ENCODE measurements around the gene DRAXIN. TPM values are rescaled to one million over a fixed set of nuclear protein-coding genes. Genes with fewer than 3 reads are reported as not detected.

DRAXIN gene
- 0.29 and 0.68 TPM in 2 replicates for total RNA-seq

GRCh38 chr1:11691302-11691914, at the start of gene DRAXIN:
TSS of gene DRAXIN (plus strand) at chr1:11691710. CDS start at chr1:11706259, 14,549 bp downstream.
- no peak for DNase-seq (ENCODE audit: extremely low read depth, low read depth, low spot score)

GRCh38 chr1:11641776-11642305, 49.7 kb upstream of the DRAXIN start:
- no peak for DNase-seq (ENCODE audit: extremely low read depth, low read depth, low spot score)

GRCh38 chr1:11642418-11643017, 49.0 kb upstream of the DRAXIN start:
- peak; percentile 33 for DNase-seq (ENCODE audit: extremely low read depth, low read depth, low spot score)

- DNase-seq (ENCODE audit: extremely low read depth, low read depth, low spot score) = no peak
Measured at GRCh38 chr1:11643782-11644181, 47.7 kb upstream of the DRAXIN start.

- DNase-seq (ENCODE audit: extremely low read depth, low read depth, low spot score) = no peak
Measured at GRCh38 chr1:11645270-11645669, 46.2 kb upstream of the DRAXIN start.

- DNase-seq (ENCODE audit: extremely low read depth, low read depth, low spot score) = peak; percentile 25
Measured at GRCh38 chr1:11645670-11646265, 45.7 kb upstream of the DRAXIN start.

GRCh38 chr1:11646317-11646716, 45.2 kb upstream of the DRAXIN start:
- no peak for DNase-seq (ENCODE audit: extremely low read depth, low read depth, low spot score)

- DNase-seq (ENCODE audit: extremely low read depth, low read depth, low spot score) = no peak
Measured at GRCh38 chr1:11647333-11647732, 44.2 kb upstream of the DRAXIN start.

- DNase-seq (ENCODE audit: extremely low read depth, low read depth, low spot score) = no peak
Measured at GRCh38 chr1:11648039-11648438, 43.5 kb upstream of the DRAXIN start.

GRCh38 chr1:11648732-11649158, 42.8 kb upstream of the DRAXIN start:
- DNase-seq (ENCODE audit: extremely low read depth, low read depth, low spot score) = no peak

- no peak for DNase-seq (ENCODE audit: extremely low read depth, low read depth, low spot score)
Measured at GRCh38 chr1:11649237-11649623, 42.3 kb upstream of the DRAXIN start.

- DNase-seq (ENCODE audit: extremely low read depth, low read depth, low spot score) = no peak
Measured at GRCh38 chr1:11649624-11650330, 41.7 kb upstream of the DRAXIN start.

- DNase-seq (ENCODE audit: extremely low read depth, low read depth, low spot score) = peak; percentile 10
Measured at GRCh38 chr1:11650331-11650991, 41.0 kb upstream of the DRAXIN start.

- DNase-seq (ENCODE audit: extremely low read depth, low read depth, low spot score) = no peak
Measured at GRCh38 chr1:11651017-11651416, 40.5 kb upstream of the DRAXIN start.

- no peak for DNase-seq (ENCODE audit: extremely low read depth, low read depth, low spot score)
Measured at GRCh38 chr1:11652203-11652780, 39.2 kb upstream of the DRAXIN start.

GRCh38 chr1:11653101-11653860, 38.2 kb upstream of the DRAXIN start:
- DNase-seq (ENCODE audit: extremely low read depth, low read depth, low spot score) = no peak

GRCh38 chr1:11653861-11654136, 37.7 kb upstream of the DRAXIN start:
- no peak for DNase-seq (ENCODE audit: extremely low read depth, low read depth, low spot score)

GRCh38 chr1:11654137-11654938, 37.2 kb upstream of the DRAXIN start, which contains the start of the genes FBXO2 and FBXO44:
TSS of gene FBXO2 (minus strand) at chr1:11654429. CDS start at chr1:11654340, 89 bp downstream.
TSS of gene FBXO44 (plus strand) at chr1:11654877. CDS start at chr1:11655836, 959 bp downstream.
- no peak for DNase-seq (ENCODE audit: extremely low read depth, low read depth, low spot score)
